ENCODE results near the gene PPP1R12B.
"Not testable (repeated sequence)": the region's sequence is repeated elsewhere in the genome, so short reads cannot be mapped to it uniquely, and the experiment has no call there.

GRCh38 chr1:202528096-202528722 lies 179.7 kb downstream of the PPP1R12B start:
- not testable (repeated sequence) for TF ChIP-seq REST (IDR thresholded peaks at IDR 0.05; ENCODE audit: unreplicated experiment); CTCF (conservative IDR thresholded peaks at IDR 0.05; ENCODE audit: low read depth in 2 of 2); EZH2 (IDR thresholded peaks at IDR 0.05; ENCODE audit: low read depth, unreplicated experiment); POLR2AphosphoS5 (IDR thresholded peaks at IDR 0.05; ENCODE audit: low read depth); NANOG (IDR thresholded peaks at IDR 0.05; ENCODE audit: borderline replicate concordance); ETS1 (IDR thresholded peaks at IDR 0.05); EZH2phosphoT487 (IDR thresholded peaks at IDR 0.05; ENCODE audit: unreplicated experiment); ZNF114 (CRISPR knock-in tag; IDR thresholded peaks at IDR 0.05)
